ENCODE data around the gene PGM2L1. TPM values are rescaled to one million over a fixed set of nuclear protein-coding genes. Genes with fewer than 3 reads are reported as not detected.
A peak's percentile ranks its signal among the peaks of the same experiment; 100 is the strongest.
"Not testable (repeated sequence)": the region's sequence is repeated elsewhere in the genome, so short reads cannot be mapped to it uniquely, and the experiment has no call there.

The PGM2L1 gene
- polyA plus RNA-seq, 12 donors: 4.3 to 7.5 (median 6.0) TPM; not detected in 1

- no peak for DNase-seq
Observed at GRCh38 chr11:74403607-74404321, 5.5 kb upstream of the PGM2L1 start.

DNA sequence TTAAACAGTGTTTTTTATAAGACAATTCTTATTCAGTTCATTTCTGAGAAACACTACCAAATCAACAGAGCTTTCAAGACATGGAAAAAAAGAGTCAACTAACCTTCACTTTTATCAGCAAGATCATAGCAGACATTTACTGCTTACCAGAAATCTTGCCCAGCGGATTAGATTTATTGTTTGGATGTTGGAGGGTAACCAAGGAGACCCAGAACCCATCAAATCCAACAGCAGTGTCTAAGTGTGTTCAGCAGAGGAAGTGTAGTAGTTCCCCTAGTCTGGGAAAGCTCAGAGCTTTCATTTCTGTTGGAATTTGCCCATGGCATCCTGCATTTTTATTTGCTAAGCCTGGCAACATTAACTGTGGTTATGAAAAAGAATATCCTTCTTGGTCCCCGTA lies 2.4 kb upstream of the PGM2L1 start:
- no peak for DNase-seq

- DNase-seq: peak; percentile 13
Observed at GRCh38 chr11:74397501-74398243, 561 bp downstream of the PGM2L1 start.

GRCh38 chr11:74392256-74392655 lies 6.0 kb downstream of the PGM2L1 start:
- DNase-seq: no peak

DNA sequence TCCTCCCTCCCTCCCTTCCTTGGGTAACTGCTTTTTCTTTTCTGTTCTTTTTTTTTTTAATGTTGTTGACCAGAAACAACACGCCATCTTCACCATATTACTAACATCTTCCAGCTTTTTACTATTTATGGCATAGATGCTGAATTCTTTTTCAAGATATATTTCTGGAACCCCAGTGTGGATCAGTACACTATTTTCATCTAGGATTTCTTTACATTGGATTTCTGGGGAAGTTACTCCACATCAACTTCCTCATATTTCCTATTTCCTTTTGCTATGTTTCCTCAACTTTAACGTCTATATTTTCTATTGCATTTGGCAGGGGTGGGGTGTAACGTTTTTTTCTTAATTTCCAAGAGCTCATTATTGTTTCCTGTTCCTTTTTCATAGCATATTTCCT lies 7.0 kb downstream of the PGM2L1 start:
- no peak for DNase-seq

GRCh38 chr11:74390697-74391096 lies 7.5 kb downstream of the PGM2L1 start:
- DNase-seq: no peak

GRCh38 chr11:74388678-74389327 lies 9.4 kb downstream of the PGM2L1 start:
- DNase-seq: peak; percentile 51

- DNase-seq: no peak
Observed at GRCh38 chr11:74384641-74385040, 13.6 kb downstream of the PGM2L1 start.

- DNase-seq: no peak
Observed at GRCh38 chr11:74380746-74381439, 17.3 kb downstream of the PGM2L1 start.

DNA sequence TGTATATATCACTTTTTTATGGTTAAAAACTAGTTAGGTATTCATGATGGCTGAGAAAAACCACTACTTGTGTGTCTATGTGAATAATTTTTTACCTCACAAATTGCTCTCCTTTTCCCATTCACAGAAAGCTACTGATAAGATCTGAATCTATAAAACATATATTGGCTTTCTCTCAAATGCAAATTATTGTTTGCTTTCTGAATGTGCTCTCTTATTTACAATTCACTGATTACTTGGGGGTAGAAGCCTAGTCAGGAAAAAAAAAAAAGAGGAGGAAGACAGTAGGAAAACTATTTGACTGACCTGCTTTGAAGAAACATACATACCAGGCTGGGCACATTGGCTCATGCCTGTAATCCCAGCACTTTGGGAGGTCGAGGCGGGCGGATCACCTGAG lies 20.5 kb downstream of the PGM2L1 start:
- DNase-seq: no peak

DNA sequence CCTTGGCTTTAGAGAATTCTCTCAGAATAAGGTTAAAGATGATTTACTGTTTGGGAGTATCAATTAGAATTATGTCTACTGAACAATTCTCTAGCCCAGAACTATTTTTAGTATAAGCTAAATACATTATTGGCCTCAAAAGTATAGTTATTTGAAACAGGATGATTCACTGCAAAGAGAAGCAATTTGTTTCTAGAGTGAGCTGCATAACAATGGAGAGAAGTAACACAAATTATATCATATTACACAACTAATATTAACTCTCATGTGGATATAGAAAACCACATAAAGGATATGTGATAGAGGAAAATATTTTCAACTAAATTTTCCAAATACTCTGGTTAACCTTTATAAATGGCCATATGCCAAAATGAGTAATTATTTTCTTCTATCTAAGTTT lies 24.9 kb downstream of the PGM2L1 start:
- no peak for DNase-seq

DNA sequence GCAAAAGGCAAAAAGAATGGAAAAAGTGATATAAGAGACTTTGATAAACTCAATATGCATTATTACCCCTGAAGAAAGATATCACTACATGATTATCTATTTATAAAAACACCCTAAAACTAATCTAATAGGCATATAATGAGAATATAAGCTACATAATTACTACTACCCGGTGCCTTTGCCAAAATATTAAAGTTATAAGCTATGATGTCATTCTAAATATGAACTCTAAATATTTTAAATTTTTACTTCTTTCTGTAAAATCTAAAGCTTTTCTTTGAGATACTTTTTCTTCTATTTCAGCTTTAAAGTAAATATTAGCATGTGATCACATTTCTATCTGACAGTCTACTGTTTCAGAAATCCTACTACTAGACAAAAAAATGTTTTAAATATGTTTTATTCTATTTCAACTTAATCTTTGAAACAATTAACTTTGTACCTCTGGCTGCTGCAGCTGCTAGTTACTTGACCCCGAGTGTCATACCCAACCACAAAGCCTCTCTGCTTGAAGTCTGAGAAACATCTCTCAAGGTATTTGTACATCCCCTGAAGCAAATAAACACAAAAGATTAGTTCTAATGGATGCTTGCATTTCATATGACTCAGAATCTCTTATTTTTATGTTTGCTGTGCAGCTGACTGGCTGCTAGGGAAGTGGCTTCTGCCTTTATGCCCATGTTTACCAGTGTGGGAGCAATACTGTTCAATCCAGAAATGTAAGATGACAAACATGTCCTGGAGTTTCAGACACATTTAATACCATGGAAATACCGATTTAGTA lies 26.8 kb downstream of the PGM2L1 start:
- DNase-seq: no peak

- no peak for DNase-seq
Observed at GRCh38 chr11:74370123-74370522, 28.1 kb downstream of the PGM2L1 start.

GRCh38 chr11:74367881-74368280 lies 30.4 kb downstream of the PGM2L1 start:
- no peak for DNase-seq

DNA sequence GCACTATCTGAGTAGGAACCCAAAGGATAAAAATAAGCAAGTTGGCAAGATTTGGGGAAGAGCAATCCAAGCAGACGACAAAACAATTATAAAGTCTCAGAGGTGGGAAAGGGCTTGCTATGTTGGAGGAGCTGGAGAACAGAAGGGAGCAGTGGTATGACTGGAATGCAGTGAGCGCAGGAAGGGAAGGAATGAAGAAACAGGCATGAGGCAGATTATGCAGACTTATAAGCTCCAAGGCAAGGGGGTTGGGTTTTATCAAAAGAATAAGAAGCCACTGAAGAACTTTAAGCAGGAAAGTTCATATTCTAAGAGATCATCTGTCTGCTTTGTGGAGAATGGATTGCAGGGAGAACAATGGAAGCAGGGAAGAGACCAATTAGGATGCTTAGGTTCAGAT lies 31.7 kb downstream of the PGM2L1 start:
- no peak for DNase-seq

- DNase-seq: not testable (repeated sequence)
Observed at GRCh38 chr11:74365805-74366204, 32.4 kb downstream of the PGM2L1 start.

- no peak for DNase-seq
Observed at GRCh38 chr11:74357449-74357848, 40.8 kb downstream of the PGM2L1 start.

DNA sequence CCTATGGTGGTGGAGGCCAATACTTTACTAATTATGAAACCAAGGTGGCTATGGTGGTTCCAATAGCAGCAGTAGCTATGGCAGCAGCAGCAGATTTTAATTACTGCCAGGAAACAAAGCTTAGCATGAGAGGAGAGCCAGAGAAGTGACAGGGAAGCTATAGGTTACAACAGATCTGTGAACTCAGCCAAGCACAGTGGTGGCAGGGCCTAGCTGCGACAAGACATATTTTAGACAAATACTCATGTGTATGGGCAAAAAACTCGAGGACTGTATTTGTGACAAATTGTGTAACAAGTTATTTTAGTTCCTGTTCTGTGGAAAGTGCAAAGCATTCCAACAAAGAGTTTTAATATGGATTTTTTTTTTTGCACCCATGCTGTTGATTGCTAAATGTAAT lies 42.6 kb downstream of the PGM2L1 start:
- DNase-seq: no peak

DNA sequence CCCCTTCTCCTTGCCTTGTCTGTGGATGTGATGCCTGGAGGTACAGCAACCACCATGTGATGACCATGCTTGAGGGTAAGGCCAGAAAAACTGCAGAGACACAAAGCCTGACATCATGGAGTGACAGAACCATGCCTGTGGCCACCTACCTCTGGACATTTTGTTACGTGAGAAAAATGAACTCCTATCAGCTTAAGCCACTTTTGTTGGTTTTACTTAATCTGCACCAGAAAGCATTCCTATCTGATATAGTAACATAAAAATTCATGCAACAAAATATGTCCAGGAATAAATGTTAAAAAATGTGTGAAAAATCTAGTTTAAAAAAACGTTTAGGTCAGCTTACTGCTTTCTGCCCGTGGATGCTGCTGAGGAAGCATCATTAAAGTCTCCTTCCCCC lies 44.2 kb downstream of the PGM2L1 start:
- DNase-seq: no peak

- DNase-seq: no peak
Observed at GRCh38 chr11:74347381-74347780, 50.9 kb downstream of the PGM2L1 start.

DNA sequence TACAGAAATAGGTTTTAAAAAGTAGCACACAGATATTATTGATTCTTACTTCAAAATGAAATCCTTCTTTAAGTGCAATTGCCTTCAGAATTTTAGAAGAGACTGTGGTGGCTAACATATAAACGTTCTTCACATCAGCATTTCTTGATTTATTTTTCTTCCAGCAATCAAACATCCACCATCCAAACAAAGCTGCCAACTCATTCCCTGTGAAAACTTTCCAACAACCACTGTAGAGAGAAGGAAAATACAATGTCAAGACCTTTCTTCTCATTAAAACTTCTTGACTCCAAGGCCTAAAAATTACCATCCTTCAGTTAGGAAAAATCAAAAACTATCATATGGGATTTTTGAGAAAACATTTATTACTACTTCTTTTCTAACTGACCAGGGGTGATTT lies 52.8 kb downstream of the PGM2L1 start:
- DNase-seq: no peak

- DNase-seq: no peak
Observed at GRCh38 chr11:74341921-74342320, 56.3 kb downstream of the PGM2L1 start.
